NCI-H510A (cell line): Measurements from ENCODE around the gene HNRNPH2.

Source experiments
- DNase-seq: peaks from one replicate; lab custom pipeline; 2025; lab: John Stamatoyannopoulos, UW

Gene HNRNPH2

GRCh38 chrX:101397779-101398178 lies 10.2 kb upstream of the HNRNPH2 start:
- DNase-seq = no peak

GRCh38 chrX:101398694-101399093 lies 9.3 kb upstream of the HNRNPH2 start:
- no peak for DNase-seq

- no peak for DNase-seq
Observed at GRCh38 chrX:101399825-101400224, 8.2 kb upstream of the HNRNPH2 start.

- no peak for DNase-seq
Observed at GRCh38 chrX:101407167-101407747, 765 bp upstream of the HNRNPH2 start.

- DNase-seq = no peak
Observed at GRCh38 chrX:101408532-101408841, 465 bp downstream of the HNRNPH2 start.

GRCh38 chrX:101409043-101409442 lies 1.0 kb downstream of the HNRNPH2 start:
- DNase-seq = no peak

GRCh38 chrX:101410461-101410860 lies 2.4 kb downstream of the HNRNPH2 start:
- DNase-seq = no peak

- DNase-seq = no peak
Observed at GRCh38 chrX:101411984-101412383, 4.0 kb downstream of the HNRNPH2 start.

- no peak for DNase-seq
Observed at GRCh38 chrX:101415180-101416145, 7.4 kb downstream of the HNRNPH2 start.

- DNase-seq = no peak
Observed at GRCh38 chrX:101416691-101417090, 8.7 kb downstream of the HNRNPH2 start.

GRCh38 chrX:101417190-101417589 lies 9.2 kb downstream of the HNRNPH2 start:
- DNase-seq = no peak

- no peak for DNase-seq
Observed at GRCh38 chrX:101417981-101418841, 10.2 kb downstream of the HNRNPH2 start.

- DNase-seq = no peak
Observed at GRCh38 chrX:101419489-101419888, 11.5 kb downstream of the HNRNPH2 start.

- DNase-seq = no peak
Observed at GRCh38 chrX:101427954-101428353, 19.9 kb downstream of the HNRNPH2 start.

- no peak for DNase-seq
Observed at GRCh38 chrX:101429934-101430333, 21.9 kb downstream of the HNRNPH2 start.

GRCh38 chrX:101430457-101431078 lies 22.5 kb downstream of the HNRNPH2 start:
- no peak for DNase-seq

GRCh38 chrX:101442085-101442484 lies 34.1 kb downstream of the HNRNPH2 start:
- DNase-seq = no peak

- no peak for DNase-seq
Observed at GRCh38 chrX:101449279-101449678, 41.3 kb downstream of the HNRNPH2 start.

GRCh38 chrX:101450085-101450484 lies 42.1 kb downstream of the HNRNPH2 start:
- no peak for DNase-seq

GRCh38 chrX:101450961-101451360 lies 42.9 kb downstream of the HNRNPH2 start:
- no peak for DNase-seq

- DNase-seq = no peak
Observed at GRCh38 chrX:101452056-101452455, 44.0 kb downstream of the HNRNPH2 start.

- no peak for DNase-seq
Observed at GRCh38 chrX:101460669-101461068, 52.6 kb downstream of the HNRNPH2 start.
